OCI-LY7 (cell line): ENCODE results near the gene ADSS1.

Experiments
- EZH2phosphoT487 ChIP-seq: fragments of 200-600 bp; sonication (generic); IDR thresholded peaks from 2 replicates; pipeline ENCODE4 v1.6.1; 2018; ENCODE audit warnings: low read depth, borderline replicate concordance, mild to moderate bottlenecking, mixed run types, antibody characterized with exemption, low read length, moderate library complexity, mixed read lengths
- TF ChIP-seq, protein P1 (sequence below): fragments of 200-600 bp; sonication (generic); conservative IDR thresholded peaks from 2 replicates; pipeline ENCODE4 v1.5.1; 2014; ENCODE audit warnings: mild to moderate bottlenecking, antibody characterized with exemption, low read length, moderate library complexity, mixed read lengths

DNA sequence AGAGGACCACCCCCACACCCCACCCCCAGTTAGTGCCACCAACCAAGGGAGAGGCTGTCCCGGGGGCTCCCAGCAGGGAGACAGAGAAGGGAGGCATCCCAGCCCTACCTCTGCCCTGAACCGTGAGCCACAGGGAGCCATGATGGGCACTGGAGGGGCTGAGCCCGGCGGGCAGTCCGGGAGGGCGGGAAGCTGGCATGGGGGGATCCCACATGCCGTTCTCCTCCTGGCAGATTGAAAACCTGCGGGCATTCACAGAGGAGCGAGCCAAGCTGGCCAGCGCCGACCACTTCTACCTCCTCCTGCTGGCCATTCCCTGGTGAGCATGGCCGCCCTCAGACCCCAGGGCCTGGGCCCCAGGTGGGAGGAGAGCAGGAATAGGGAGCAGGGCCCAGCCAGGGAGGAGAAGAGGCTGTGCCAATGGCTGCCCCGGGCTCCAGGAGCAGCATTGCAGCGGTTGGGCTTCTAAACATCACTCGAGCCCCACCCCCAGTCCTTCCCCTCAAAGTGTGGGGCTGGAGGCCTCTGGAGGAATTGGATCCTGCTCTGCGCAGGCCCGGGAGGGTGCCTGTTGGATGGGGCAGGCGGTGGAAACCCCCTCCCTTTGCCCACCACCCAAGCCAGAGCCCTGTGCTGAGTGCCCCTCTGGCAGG is 14.5 kb upstream of the ADSS1 start:
- TF ChIP-seq EZH2phosphoT487: no peak
- TF ChIP-seq, protein P1, sequence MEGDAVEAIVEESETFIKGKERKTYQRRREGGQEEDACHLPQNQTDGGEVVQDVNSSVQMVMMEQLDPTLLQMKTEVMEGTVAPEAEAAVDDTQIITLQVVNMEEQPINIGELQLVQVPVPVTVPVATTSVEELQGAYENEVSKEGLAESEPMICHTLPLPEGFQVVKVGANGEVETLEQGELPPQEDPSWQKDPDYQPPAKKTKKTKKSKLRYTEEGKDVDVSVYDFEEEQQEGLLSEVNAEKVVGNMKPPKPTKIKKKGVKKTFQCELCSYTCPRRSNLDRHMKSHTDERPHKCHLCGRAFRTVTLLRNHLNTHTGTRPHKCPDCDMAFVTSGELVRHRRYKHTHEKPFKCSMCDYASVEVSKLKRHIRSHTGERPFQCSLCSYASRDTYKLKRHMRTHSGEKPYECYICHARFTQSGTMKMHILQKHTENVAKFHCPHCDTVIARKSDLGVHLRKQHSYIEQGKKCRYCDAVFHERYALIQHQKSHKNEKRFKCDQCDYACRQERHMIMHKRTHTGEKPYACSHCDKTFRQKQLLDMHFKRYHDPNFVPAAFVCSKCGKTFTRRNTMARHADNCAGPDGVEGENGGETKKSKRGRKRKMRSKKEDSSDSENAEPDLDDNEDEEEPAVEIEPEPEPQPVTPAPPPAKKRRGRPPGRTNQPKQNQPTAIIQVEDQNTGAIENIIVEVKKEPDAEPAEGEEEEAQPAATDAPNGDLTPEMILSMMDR: no peak
